Stimulated activated CD4-positive, alpha-beta T cell treated with anti-CD3 and anti-CD28 coated beads, Interleukin-1b, Interleukin-23, amount 100 ng/mL, for 48 hours (primary cell): Measurements from ENCODE around the gene CTNNA1.

Experiments
- DNase-seq: peaks from one replicate; pipeline ENCODE4 v3.0.0-alpha.2; 2020

The CTNNA1 gene

GRCh38 chr5:138974227-138975063 lies 221.2 kb downstream of the CTNNA1 start:
- no peak for DNase-seq

GRCh38 chr5:138975098-138975847 lies 222.0 kb downstream of the CTNNA1 start:
- DNase-seq = no peak

DNA sequence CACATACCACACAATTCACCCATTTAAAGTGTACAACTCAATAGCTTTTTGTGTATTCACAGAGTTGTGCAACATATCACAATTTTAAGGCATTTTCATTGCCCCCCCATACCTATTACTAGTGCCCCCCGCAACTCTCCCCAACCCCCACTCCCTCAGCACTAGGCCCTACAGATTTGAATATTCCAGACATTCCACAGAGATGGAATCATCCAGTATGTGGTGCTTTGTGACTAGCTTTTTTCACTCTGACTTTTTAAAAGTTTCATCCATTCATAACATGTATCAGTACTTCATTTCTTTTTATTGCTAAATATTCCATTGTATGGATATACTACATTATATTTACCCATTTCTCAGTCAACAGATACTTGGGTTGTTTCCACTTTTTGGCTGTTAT lies 224.9 kb downstream of the CTNNA1 start:
- no peak for DNase-seq

GRCh38 chr5:138978581-138978980 lies 225.4 kb downstream of the CTNNA1 start:
- no peak for DNase-seq

- peak; percentile 35 for DNase-seq
These were observed 226.6 kb downstream of the CTNNA1 start for GRCh38 chr5:138979684-138980280.

DNA sequence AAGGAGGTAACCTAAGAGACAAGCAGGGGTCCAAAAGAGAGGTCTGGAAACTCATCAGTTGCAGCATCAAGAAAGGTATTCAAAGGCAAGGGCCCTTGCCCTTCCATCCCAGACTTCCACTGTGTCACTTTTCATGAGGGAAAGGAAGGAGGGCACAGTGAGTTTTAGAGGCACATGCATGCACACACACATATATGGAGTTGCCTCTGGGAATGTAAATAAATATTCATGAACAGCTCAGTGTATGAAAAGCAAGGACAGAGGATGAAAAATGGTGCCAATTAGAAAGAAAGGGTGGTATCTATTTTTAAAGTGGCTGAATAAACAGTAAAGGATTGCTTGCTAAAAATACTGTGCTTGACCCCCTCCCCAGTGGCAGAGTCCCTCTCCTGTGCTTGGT lies 227.2 kb downstream of the CTNNA1 start:
- DNase-seq = no peak

- no peak for DNase-seq
These were observed 227.9 kb downstream of the CTNNA1 start for GRCh38 chr5:138981131-138981530.

- peak; percentile 24 for DNase-seq
These were observed 228.4 kb downstream of the CTNNA1 start for GRCh38 chr5:138981586-138981985.

DNA sequence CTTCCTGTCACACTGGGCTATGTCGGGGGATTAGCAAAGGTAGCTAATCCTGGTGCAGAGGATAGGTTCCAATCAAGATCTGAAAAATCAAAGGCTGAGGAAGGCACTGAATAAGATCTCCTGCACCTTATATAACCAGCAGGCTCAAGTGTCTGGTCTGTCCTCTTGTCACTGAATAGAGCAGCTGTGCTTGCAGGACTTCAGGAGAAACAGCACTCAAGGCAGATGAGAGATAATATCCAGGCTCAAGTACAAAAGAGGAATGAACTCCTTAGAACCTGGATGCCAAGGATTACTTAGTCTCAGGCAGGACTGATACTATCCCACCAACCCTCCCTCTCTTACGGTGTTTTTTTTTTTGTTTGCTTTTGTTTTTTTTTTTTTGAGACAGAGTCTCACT lies 230.8 kb downstream of the CTNNA1 start:
- no peak for DNase-seq
